ENCODE measurements around the gene COG7.

The COG7 gene

GRCh38 chr16:23407436-23408127 is 45.4 kb downstream of the COG7 start:
- H3K27me3 ChIP-seq (ENCODE audit: insufficient read depth, low read length, poor library complexity, severe bottlenecking) = no peaks in the 10 kb centered on the region
- TF ChIP-seq CTCF (conservative IDR thresholded peaks at IDR 0.05; ENCODE audit: low read length) = no peak
- H3K4me1 ChIP-seq (ENCODE audit: insufficient read depth, low read length, poor library complexity, severe bottlenecking) = no peaks in the 10 kb centered on the region
- H3K9ac ChIP-seq (ENCODE audit: low read depth, low read length, poor library complexity, severe bottlenecking) = no peak overlapping the region
- H3K4me2 ChIP-seq (ENCODE audit: low read depth, low read length, poor library complexity, severe bottlenecking) = no peak overlapping the region
- H4K20me1 ChIP-seq (ENCODE audit: insufficient read depth, low read length, poor library complexity, severe bottlenecking) = no peaks in the 10 kb centered on the region
- H3F3A ChIP-seq (ENCODE audit: low read depth) = no peaks in the 10 kb centered on the region
- H2AFZ ChIP-seq (ENCODE audit: low read length) = no peak overlapping the region
- H3K9me2 ChIP-seq (replicated peaks; ENCODE audit: low read depth, low read length) = no peaks in the 10 kb centered on the region
- H3K36me3 ChIP-seq (ENCODE audit: insufficient read depth, low read length) = peaks cover 41% of the 10 kb centered on the region; the same call in 1 of the 2 replicates
- no peak overlapping the region for H3K4me3 ChIP-seq (ENCODE audit: low read length, poor library complexity, severe bottlenecking)
- H3K79me2 ChIP-seq (ENCODE audit: insufficient read depth, low read length) = no peaks in the 10 kb centered on the region
- no peaks in the 10 kb centered on the region for H3K9me3 ChIP-seq (ENCODE audit: insufficient read depth, low read depth, low read length)

GRCh38 chr16:23406546-23407240 is 46.3 kb downstream of the COG7 start:
- H3K4me1 ChIP-seq (ENCODE audit: insufficient read depth, low read length, poor library complexity, severe bottlenecking) = no peaks in the 10 kb centered on the region
- H3K79me2 ChIP-seq (ENCODE audit: insufficient read depth, low read length) = no peaks in the 10 kb centered on the region
- no peaks in the 10 kb centered on the region for H3F3A ChIP-seq (ENCODE audit: low read depth)
- TF ChIP-seq CTCF (conservative IDR thresholded peaks at IDR 0.05; ENCODE audit: low read length) (no peak), EZH2phosphoT487 (IDR thresholded peaks at IDR 0.05; ENCODE audit: borderline replicate concordance) (no peak)
- no peaks in the 10 kb centered on the region for H3K27me3 ChIP-seq (ENCODE audit: insufficient read depth, low read length, poor library complexity, severe bottlenecking)
- H3K9me2 ChIP-seq (replicated peaks; ENCODE audit: low read depth, low read length) = no peaks in the 10 kb centered on the region
- no peaks in the 10 kb centered on the region for H3K9me3 ChIP-seq (ENCODE audit: insufficient read depth, low read depth, low read length)
- no peak overlapping the region for H3K4me3 ChIP-seq (ENCODE audit: low read length, poor library complexity, severe bottlenecking)
- H3K9ac ChIP-seq (ENCODE audit: low read depth, low read length, poor library complexity, severe bottlenecking) = no peak overlapping the region
- no peaks in the 10 kb centered on the region for H4K20me1 ChIP-seq (ENCODE audit: insufficient read depth, low read length, poor library complexity, severe bottlenecking)
- H2AFZ ChIP-seq (ENCODE audit: low read length) = no peak overlapping the region
- H3K36me3 ChIP-seq (ENCODE audit: insufficient read depth, low read length) = peaks cover 45% of the 10 kb centered on the region; the same call in 1 of the 2 replicates
- no peak overlapping the region for H3K4me2 ChIP-seq (ENCODE audit: low read depth, low read length, poor library complexity, severe bottlenecking)

- H3F3A ChIP-seq (ENCODE audit: low read depth) = no peaks in the 10 kb centered on the region
- no peaks in the 10 kb centered on the region for H3K27me3 ChIP-seq (ENCODE audit: insufficient read depth, low read length, poor library complexity, severe bottlenecking)
- H3K9me3 ChIP-seq (ENCODE audit: insufficient read depth, low read depth, low read length) = no peaks in the 10 kb centered on the region
- TF ChIP-seq EZH2phosphoT487 (IDR thresholded peaks at IDR 0.05; ENCODE audit: borderline replicate concordance) (no peak), CTCF (conservative IDR thresholded peaks at IDR 0.05; ENCODE audit: low read length) (no peak)
- no peak overlapping the region for H3K4me2 ChIP-seq (ENCODE audit: low read depth, low read length, poor library complexity, severe bottlenecking)
- no peak overlapping the region for H2AFZ ChIP-seq (ENCODE audit: low read length)
- no peaks in the 10 kb centered on the region for H3K79me2 ChIP-seq (ENCODE audit: insufficient read depth, low read length)
- no peak overlapping the region for H3K4me3 ChIP-seq (ENCODE audit: low read length, poor library complexity, severe bottlenecking)
- H3K9ac ChIP-seq (ENCODE audit: low read depth, low read length, poor library complexity, severe bottlenecking) = no peak overlapping the region
- no peaks in the 10 kb centered on the region for H3K9me2 ChIP-seq (replicated peaks; ENCODE audit: low read depth, low read length)
- H3K36me3 ChIP-seq (ENCODE audit: insufficient read depth, low read length) = peaks cover 44% of the 10 kb centered on the region; the same call in 1 of the 2 replicates
- H3K4me1 ChIP-seq (ENCODE audit: insufficient read depth, low read length, poor library complexity, severe bottlenecking) = no peaks in the 10 kb centered on the region
- no peaks in the 10 kb centered on the region for H4K20me1 ChIP-seq (ENCODE audit: insufficient read depth, low read length, poor library complexity, severe bottlenecking)
Observed at GRCh38 chr16:23406024-23406423, 47.0 kb downstream of the COG7 start.

Data from Loucy (cell line).